WERI-Rb-1 (cell line): ENCODE data around the gene PRPF40A.

Experiments used
- DNase-seq: peaks from one replicate; pipeline ENCODE4 v3.0.0-alpha.2; 2020
- H3K27ac ChIP-seq: fragments of 250-450 bp; sonication (Bioruptor Pico); 2 replicates; pipeline ENCODE4 v1.5.1; 2020; ENCODE audit warnings: mild to moderate bottlenecking, moderate library complexity
- H3K27me3 ChIP-seq: fragments of 250-450 bp; sonication (Bioruptor Pico); 2 replicates; pipeline ENCODE4 v1.5.1; 2021; ENCODE audit warnings: mild to moderate bottlenecking, low read depth, moderate library complexity; ENCODE audit not compliant: insufficient read depth, severe bottlenecking
- H3K36me3 ChIP-seq: fragments of 250-450 bp; sonication (Bioruptor Pico); 2 replicates; pipeline ENCODE4 v1.5.1; 2020; ENCODE audit warnings: mild to moderate bottlenecking, moderate library complexity
- H3K4me3 ChIP-seq: 2 replicates; pipeline ENCODE4 v1.5.1; 2011; ENCODE audit warnings: low read depth, mild to moderate bottlenecking, control low read depth, low read length
- H3K9me3 ChIP-seq: fragments of 250-450 bp; sonication (Bioruptor Pico); 2 replicates; pipeline ENCODE4 v1.5.1; 2021; ENCODE audit warnings: mild to moderate bottlenecking, moderate library complexity; ENCODE audit not compliant: severe bottlenecking
- CTCF ChIP-seq: IDR thresholded peaks from 2 replicates; pipeline ENCODE4 v1.5.1; 2011; ENCODE audit warnings: low read depth, mild to moderate bottlenecking, control low read depth, inconsistent platforms, low read length

PRPF40A gene

DNA sequence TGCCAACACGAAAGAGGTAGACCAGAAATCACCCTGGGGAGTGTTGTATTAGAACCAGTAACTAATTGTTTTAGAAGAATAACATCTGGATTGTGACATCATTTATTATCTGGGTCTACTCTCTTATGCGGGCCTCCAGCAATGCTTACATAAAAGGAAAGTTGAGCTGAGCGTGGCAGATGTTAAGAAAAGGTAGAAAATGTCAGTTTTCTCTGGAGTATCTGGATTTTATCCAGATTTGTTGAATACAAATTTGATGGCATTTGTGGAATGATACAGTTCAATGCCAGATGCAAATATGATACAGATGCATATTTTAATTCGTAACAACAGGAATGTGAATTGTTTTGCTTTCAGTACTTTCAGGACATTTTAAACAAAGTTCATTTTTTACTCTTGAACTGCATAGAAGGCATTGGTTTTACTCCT lies 90.3 kb downstream of the PRPF40A start:
- Histone ChIP-seq H3K9me3 (no peaks in the 10 kb centered on the region), H3K27me3 (no peaks in the 10 kb centered on the region), H3K4me3 (no peak overlapping the region), H3K36me3 (peaks cover 42% of the 10 kb centered on the region), H3K27ac (no peak overlapping the region)
- DNase-seq, result no peak
- TF ChIP-seq CTCF, result no peak

GRCh38 chr2:152624805-152625204 lies 92.5 kb downstream of the PRPF40A start:
- Histone ChIP-seq H3K36me3 (peaks cover 41% of the 10 kb centered on the region), H3K9me3 (no peaks in the 10 kb centered on the region), H3K27me3 (no peaks in the 10 kb centered on the region), H3K27ac (no peak overlapping the region), H3K4me3 (no peak overlapping the region)
- no peak for DNase-seq
- TF ChIP-seq CTCF, result no peak

- Histone ChIP-seq H3K4me3 (no peak overlapping the region), H3K27me3 (no peaks in the 10 kb centered on the region), H3K36me3 (peaks cover 35% of the 10 kb centered on the region), H3K9me3 (no peaks in the 10 kb centered on the region), H3K27ac (no peak overlapping the region)
- no peak for DNase-seq
- no peak for TF ChIP-seq CTCF
Measured at GRCh38 chr2:152623775-152624174, 93.5 kb downstream of the PRPF40A start.

GRCh38 chr2:152623076-152623740 lies 94.1 kb downstream of the PRPF40A start:
- peaks cover 35% of the 10 kb centered on the region for H3K36me3 ChIP-seq
- H3K9me3 ChIP-seq, result no peaks in the 10 kb centered on the region
- H3K27me3 ChIP-seq, result no peaks in the 10 kb centered on the region
- H3K27ac ChIP-seq, result no peak overlapping the region
- no peak for TF ChIP-seq CTCF
- no peak overlapping the region for H3K4me3 ChIP-seq
- no peak for DNase-seq

DNA sequence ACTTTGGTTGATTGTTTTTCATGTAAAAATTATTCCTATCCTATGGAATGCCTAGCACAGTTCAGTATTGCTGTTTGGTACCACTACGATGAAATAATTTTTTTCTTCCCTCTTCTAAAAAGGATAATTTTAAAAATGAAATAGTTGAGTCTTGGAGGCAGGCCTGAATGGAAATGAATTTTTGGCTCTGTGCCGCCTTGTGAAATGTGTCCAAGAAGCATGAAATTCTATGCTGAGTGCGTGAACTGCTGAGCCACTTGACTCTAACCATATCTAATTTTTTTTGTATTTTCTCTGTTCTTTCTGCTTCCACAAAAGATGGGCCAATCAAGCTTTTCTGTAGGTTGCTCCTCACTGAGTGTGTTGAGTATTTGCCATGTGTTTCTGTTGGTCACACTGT lies 95.0 kb downstream of the PRPF40A start:
- Histone ChIP-seq H3K4me3 (no peak overlapping the region), H3K36me3 (peaks cover 41% of the 10 kb centered on the region), H3K27ac (no peak overlapping the region), H3K9me3 (no peaks in the 10 kb centered on the region), H3K27me3 (no peaks in the 10 kb centered on the region)
- no peak for DNase-seq
- TF ChIP-seq CTCF, result no peak

- no peak for DNase-seq
- H3K4me3 ChIP-seq, result no peak overlapping the region
- H3K9me3 ChIP-seq, result no peaks in the 10 kb centered on the region
- H3K27me3 ChIP-seq, result no peaks in the 10 kb centered on the region
- peaks cover 39% of the 10 kb centered on the region for H3K36me3 ChIP-seq
- no peak for TF ChIP-seq CTCF
- no peak overlapping the region for H3K27ac ChIP-seq
Measured at GRCh38 chr2:152620985-152621384, 96.3 kb downstream of the PRPF40A start.
